HEK293 (cell line): ENCODE results near the gene RNH1.
A peak's percentile ranks its signal among the peaks of the same experiment; 100 is the strongest.

Source experiments
- CTCF ChIA-PET: fragments of 350-600 bp; formaldehyde crosslinking; extraction: SDS; loops from one replicate; lab custom pipeline; 2021; ENCODE audit warnings: antibody characterized with exemption; lab: Yijun Ruan, JAX
- POLR2A ChIA-PET: fragments of 300-600 bp; formaldehyde crosslinking; extraction: SDS; loops from one replicate; lab custom pipeline; 2020; ENCODE audit warnings: antibody characterized with exemption, inconsistent platforms; lab: Yijun Ruan, JAX
- H3K27ac ChIP-seq: fragments of 200-500 bp; sonication (Bioruptor generic); 2 replicates; pipeline ENCODE4 v1.5.1; 2014; ENCODE audit warnings: low read depth, low read length, control low read depth, inconsistent platforms; ENCODE audit errors: extremely low read depth
- H3K36me3 ChIP-seq, 2 experiments: fragments of 200-500 bp in 1 of 2; sonication (Bioruptor generic) in 1 of 2; 1 replicate in 1 of 2; 2 replicates in 1 of 2; pipeline ENCODE4 v1.5.1; 2014 to 2017; ENCODE audit warnings: inconsistent platforms in 2 of 2, low read length in 2 of 2; ENCODE audit not compliant: control insufficient read depth in 2 of 2, insufficient read depth in 1 of 2
- H3K4me1 ChIP-seq: fragments of 200-500 bp; sonication (Bioruptor generic); 2 replicates; pipeline ENCODE4 v1.5.1; 2014; ENCODE audit warnings: mild to moderate bottlenecking, low read length, inconsistent platforms; ENCODE audit not compliant: control insufficient read depth, insufficient read depth
- H3K4me3 ChIP-seq: 2 replicates; pipeline ENCODE4 v1.5.1; 2011; ENCODE audit warnings: low read depth, mild to moderate bottlenecking, control low read depth, low read length, moderate library complexity
- H3K9me3 ChIP-seq: fragments of 200-500 bp; sonication (Bioruptor generic); 2 replicates; pipeline ENCODE4 v1.5.1; 2014; ENCODE audit warnings: low read depth, low read length, inconsistent platforms; ENCODE audit not compliant: control insufficient read depth, insufficient read depth
- EGR2 ChIP-seq: fragments of 450-650 bp; formaldehyde crosslinking; IDR thresholded peaks from 2 replicates; pipeline ENCODE4 v1.5.1; 2016; ENCODE audit warnings: low read depth, missing biosample characterization, missing genetic modification characterization
- KLF16 ChIP-seq: fragments of 450-650 bp; formaldehyde crosslinking; IDR thresholded peaks from 2 replicates; pipeline ENCODE4 v1.5.1; 2017; ENCODE audit warnings: missing biosample characterization, missing genetic modification characterization
- RBAK ChIP-seq: fragments of 450-650 bp; formaldehyde crosslinking; IDR thresholded peaks from 2 replicates; pipeline ENCODE4 v1.5.1; 2016; ENCODE audit warnings: missing biosample characterization, missing genetic modification characterization
- ZNF114 ChIP-seq: fragments of 450-650 bp; formaldehyde crosslinking; IDR thresholded peaks from 2 replicates; pipeline ENCODE4 v1.5.0; 2017; ENCODE audit warnings: missing biosample characterization, missing genetic modification characterization
- ZNF133 ChIP-seq: fragments of 450-650 bp; formaldehyde crosslinking; IDR thresholded peaks from 2 replicates; pipeline ENCODE4 v1.5.1; 2016; ENCODE audit warnings: missing biosample characterization, missing genetic modification characterization
- ZNF202 ChIP-seq: fragments of 450-650 bp; formaldehyde crosslinking; IDR thresholded peaks from 2 replicates; pipeline ENCODE4 v1.5.1; 2016; ENCODE audit warnings: missing biosample characterization, missing genetic modification characterization, borderline replicate concordance
- ZNF248 ChIP-seq: fragments of 450-650 bp; formaldehyde crosslinking; IDR thresholded peaks from 2 replicates; pipeline ENCODE4 v1.5.1; 2017; ENCODE audit warnings: missing biosample characterization, missing genetic modification characterization
- ZNF274 ChIP-seq, 2 experiments: fragments of 200-500 bp in 1 of 2; fragments of 450-650 bp in 1 of 2; sonication (Bioruptor generic) in 1 of 2; formaldehyde crosslinking in 1 of 2; IDR thresholded peaks; 2 replicates each; pipeline versions ENCODE4 v1.5.1 to v1.6.1; 2014 to 2016; ENCODE audit warnings: borderline replicate concordance in 1 of 2, inconsistent platforms in 1 of 2, low read length in 1 of 2, missing biosample characterization in 1 of 2, missing genetic modification characterization in 1 of 2
- ZNF335 ChIP-seq: fragments of 450-650 bp; formaldehyde crosslinking; conservative IDR thresholded peaks from 2 replicates; pipeline ENCODE4 v1.5.1; 2016; ENCODE audit warnings: missing biosample characterization, missing genetic modification characterization
- ZNF501 ChIP-seq: fragments of 450-650 bp; formaldehyde crosslinking; IDR thresholded peaks from 2 replicates; pipeline ENCODE4 v1.5.1; 2016; ENCODE audit warnings: missing biosample characterization, missing genetic modification characterization
- ZNF548 ChIP-seq: fragments of 450-650 bp; formaldehyde crosslinking; IDR thresholded peaks from 2 replicates; pipeline ENCODE4 v1.5.1; 2016; ENCODE audit warnings: missing biosample characterization, missing genetic modification characterization
- ZNF623 ChIP-seq: fragments of 450-650 bp; formaldehyde crosslinking; IDR thresholded peaks from 2 replicates; pipeline ENCODE4 v1.5.1; 2016; ENCODE audit warnings: missing biosample characterization, missing genetic modification characterization
- ZNF670 ChIP-seq: fragments of 450-650 bp; formaldehyde crosslinking; IDR thresholded peaks from 2 replicates; pipeline ENCODE4 v1.5.1; 2016; ENCODE audit warnings: missing biosample characterization, missing genetic modification characterization, low read depth
- ZNF707 ChIP-seq: fragments of 450-650 bp; formaldehyde crosslinking; IDR thresholded peaks from 2 replicates; pipeline ENCODE4 v1.5.1; 2016; ENCODE audit warnings: missing biosample characterization, missing genetic modification characterization
- ZXDB ChIP-seq: fragments of 450-650 bp; formaldehyde crosslinking; IDR thresholded peaks from 2 replicates; pipeline ENCODE4 v1.5.1; 2016; ENCODE audit warnings: missing biosample characterization, missing genetic modification characterization
- TF ChIP-seq, protein P1 (sequence below): fragments of 450-650 bp; formaldehyde crosslinking; IDR thresholded peaks from 2 replicates; pipeline ENCODE4 v1.5.1; 2016; ENCODE audit warnings: missing biosample characterization, missing genetic modification characterization
- TF ChIP-seq, protein P2 (sequence below): fragments of 450-650 bp; IDR thresholded peaks from 2 replicates; pipeline ENCODE4 v1.5.1; 2018; ENCODE audit warnings: missing biosample characterization, mild to moderate bottlenecking, missing genetic modification characterization
- TF ChIP-seq, protein P3 (sequence below): fragments of 450-650 bp; formaldehyde crosslinking; IDR thresholded peaks from 2 replicates; pipeline ENCODE4 v1.5.1; 2016; ENCODE audit warnings: missing biosample characterization, missing genetic modification characterization

RNH1 gene

DNA sequence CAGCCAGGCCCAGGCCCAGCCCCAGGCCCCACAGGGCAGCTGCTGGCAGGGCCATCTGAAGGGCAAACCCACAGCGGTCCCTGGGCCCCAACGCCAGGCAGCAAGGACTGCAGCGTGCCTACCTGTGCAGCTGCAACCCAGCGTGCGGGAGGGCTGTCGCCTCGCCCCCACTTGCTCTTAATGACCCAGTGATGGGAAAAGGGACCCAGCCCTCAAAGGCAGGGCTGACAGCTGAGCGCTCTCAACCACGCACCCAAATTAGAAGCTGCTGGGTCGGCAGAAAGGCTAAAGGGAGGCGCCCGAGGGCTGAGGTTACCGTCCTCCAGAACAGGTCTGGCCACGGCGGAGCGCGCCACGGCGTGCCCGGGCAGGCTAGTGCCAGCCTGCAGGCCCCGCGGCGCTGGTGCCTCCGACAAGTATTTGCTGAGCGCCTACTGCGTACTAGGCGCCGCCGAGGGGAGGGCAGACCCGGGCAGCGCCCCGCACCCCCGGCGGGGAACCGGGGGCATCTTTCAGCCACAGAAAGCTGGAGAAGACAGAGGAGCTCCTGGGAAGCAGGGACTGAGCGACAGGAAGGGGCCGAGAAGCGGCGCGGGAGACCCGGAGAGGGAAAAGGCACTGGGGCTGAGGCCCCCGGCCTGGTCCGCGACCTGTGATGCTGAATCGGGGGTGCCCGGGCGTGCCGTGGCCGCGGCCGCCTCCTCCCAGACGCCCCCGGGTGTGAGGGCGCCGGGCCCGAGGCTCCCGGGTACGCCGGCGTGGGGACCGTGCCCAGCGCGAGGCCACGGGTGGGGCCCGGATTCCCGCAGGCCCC, 27.6 kb upstream of the RNH1 start (continued):
- TF ChIP-seq ZNF202 (tag by site-specific recombination) (no peak), EGR2 (tag by site-specific recombination) (no peak)

DNA sequence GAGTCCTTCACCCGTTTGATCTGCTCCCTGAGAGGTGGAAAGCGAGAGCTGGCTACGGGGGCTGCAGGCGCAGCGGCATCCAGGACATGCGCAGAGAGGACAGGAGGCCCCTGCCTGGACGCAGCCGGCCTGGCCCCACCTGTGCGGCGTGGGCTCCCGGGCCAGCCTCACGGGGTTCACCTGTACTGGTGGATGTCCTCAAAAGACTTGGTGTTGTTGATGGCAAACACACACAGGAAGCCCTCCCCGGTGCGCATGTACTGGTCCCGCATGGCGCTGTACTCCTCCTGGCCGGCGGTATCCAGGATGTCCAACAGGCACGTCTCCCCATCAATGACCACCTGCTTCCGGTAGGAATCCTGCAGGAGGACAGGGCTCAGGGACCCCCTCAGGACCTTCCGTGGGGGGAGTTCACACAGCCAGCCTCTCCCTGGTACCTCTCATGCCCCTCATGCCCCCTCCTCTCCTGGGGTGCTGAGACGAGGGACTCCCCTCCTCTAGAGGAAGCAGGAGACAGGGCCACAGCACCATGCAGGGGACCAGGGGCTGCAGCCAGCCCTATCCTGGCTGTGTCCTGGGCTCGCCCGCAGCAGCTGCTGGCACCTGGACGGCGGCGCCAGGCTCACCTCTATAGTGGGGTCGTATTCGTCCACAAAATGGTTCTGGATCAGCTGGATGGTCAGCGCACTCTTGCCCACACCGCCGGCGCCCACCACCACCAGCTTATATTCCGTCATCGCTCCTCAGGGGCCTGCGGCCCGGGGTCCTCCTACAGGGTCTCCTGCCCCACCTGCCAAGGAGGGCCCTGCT, 26.7 kb upstream of the RNH1 start:
- Histone ChIP-seq H3K36me3 (peaks cover 0 to 49% of the 10 kb centered on the region in 2 experiments; a peak in 1 of 3 replicates), H3K4me3 (peak overlapping the region; percentile 72), H3K9me3 (no peaks in the 10 kb centered on the region), H3K27ac (peak overlapping the region; percentile 83; the same call in 1 of the 2 replicates), H3K4me1 (no peaks in the 10 kb centered on the region)
- CTCF ChIA-PET: interaction anchor here (0.6 to 1.4 kb wide), 3 partner anchors 15 to 257 kb away, joined by 3 to 4 read pairs (median 4); no protein-coding TSS in a partner anchor
- POLR2A ChIA-PET: interaction anchor here (1.0 to 2.7 kb wide), 3 partner anchors 12 to 27 kb away, joined by 3 to 11 read pairs (median 4); partner anchors contain the start of gene RNH1
- TF ChIP-seq ZNF548 (no peak), ZXDB (peak; percentile 87)

DNA sequence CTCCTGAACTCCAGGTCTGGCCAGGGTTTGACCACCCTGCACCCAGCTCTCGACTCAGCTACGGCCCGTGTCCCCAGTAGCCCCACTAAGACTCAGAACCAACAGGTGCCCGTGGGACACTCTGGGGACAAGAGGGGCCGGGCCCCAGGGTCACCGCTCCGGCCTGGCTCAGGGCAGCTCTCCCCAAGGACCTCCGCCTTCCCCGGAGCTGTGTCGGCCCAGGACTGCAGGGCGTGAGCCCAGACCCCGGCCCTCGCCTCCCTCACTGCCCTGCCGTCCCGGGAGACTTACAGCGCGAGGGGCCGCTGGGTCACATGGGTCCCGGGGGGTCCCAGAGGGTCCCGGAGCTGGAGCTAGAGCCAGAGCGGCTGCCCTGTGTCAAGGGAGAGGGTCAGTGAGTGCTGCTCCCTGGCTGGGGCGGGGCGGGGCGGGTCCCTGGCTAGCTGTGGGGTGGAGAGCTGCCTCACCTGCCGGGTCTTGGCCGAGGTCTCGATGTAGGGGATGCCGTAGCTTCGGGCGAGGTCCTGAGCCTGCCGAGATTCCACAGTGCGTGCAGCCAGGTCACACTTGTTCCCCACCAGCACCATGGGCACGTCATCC, 26.0 kb upstream of the RNH1 start:
- Histone ChIP-seq H3K9me3 (no peaks in the 10 kb centered on the region), H3K4me1 (no peaks in the 10 kb centered on the region), H3K27ac (no peak overlapping the region), H3K36me3 (peaks cover 0 to 50% of the 10 kb centered on the region in 2 experiments; a peak in 1 of 3 replicates), H3K4me3 (no peak overlapping the region)
- ChIA-PET CTCF (interaction anchor here (0.6 to 1.1 kb wide), 2 partner anchors 13 to 257 kb away, joined by 3 to 4 read pairs; no protein-coding TSS in a partner anchor), POLR2A (interaction anchor here (0.5 kb wide), 1 partner anchor 280 kb away, joined by 3 read pairs; no protein-coding TSS in a partner anchor)
- TF ChIP-seq ZNF670 (tag by site-specific recombination) (no peak), ZNF501 (no peak), ZNF707 (tag by site-specific recombination) (no peak), ZNF133 (tag by site-specific recombination) (no peak), ZNF274 (IDR thresholded peaks at IDR 0.05; ENCODE audit: low read length) (no peak), ZNF274 (tag by site-specific recombination; IDR thresholded peaks at IDR 0.05; ENCODE audit: borderline replicate concordance) (no peak), ZNF623 (no peak), ZNF248 (tag by site-specific recombination) (no peak), KLF16 (tag by site-specific recombination) (no peak), ZNF114 (tag by site-specific recombination) (no peak), RBAK (tag by site-specific recombination) (no peak), ZNF335 (tag by site-specific recombination) (no peak)
- TF ChIP-seq, protein P1, sequence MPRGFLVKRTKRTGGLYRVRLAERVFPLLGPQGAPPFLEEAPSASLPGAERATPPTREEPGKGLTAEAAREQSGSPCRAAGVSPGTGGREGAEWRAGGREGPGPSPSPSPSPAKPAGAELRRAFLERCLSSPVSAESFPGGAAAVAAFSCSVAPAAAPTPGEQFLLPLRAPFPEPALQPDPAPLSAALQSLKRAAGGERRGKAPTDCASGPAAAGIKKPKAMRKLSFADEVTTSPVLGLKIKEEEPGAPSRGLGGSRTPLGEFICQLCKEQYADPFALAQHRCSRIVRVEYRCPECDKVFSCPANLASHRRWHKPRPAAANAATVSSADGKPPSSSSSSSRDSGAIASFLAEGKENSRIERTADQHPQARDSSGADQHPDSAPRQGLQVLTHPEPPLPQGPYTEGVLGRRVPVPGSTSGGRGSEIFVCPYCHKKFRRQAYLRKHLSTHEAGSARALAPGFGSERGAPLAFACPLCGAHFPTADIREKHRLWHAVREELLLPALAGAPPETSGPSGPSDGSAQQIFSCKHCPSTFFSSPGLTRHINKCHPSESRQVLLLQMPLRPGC: no peak
- TF ChIP-seq, protein P2, sequence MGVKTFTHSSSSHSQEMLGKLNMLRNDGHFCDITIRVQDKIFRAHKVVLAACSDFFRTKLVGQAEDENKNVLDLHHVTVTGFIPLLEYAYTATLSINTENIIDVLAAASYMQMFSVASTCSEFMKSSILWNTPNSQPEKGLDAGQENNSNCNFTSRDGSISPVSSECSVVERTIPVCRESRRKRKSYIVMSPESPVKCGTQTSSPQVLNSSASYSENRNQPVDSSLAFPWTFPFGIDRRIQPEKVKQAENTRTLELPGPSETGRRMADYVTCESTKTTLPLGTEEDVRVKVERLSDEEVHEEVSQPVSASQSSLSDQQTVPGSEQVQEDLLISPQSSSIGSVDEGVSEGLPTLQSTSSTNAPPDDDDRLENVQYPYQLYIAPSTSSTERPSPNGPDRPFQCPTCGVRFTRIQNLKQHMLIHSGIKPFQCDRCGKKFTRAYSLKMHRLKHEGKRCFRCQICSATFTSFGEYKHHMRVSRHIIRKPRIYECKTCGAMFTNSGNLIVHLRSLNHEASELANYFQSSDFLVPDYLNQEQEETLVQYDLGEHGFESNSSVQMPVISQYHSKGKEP (tag by site-specific recombination): no peak
- TF ChIP-seq, protein P3, sequence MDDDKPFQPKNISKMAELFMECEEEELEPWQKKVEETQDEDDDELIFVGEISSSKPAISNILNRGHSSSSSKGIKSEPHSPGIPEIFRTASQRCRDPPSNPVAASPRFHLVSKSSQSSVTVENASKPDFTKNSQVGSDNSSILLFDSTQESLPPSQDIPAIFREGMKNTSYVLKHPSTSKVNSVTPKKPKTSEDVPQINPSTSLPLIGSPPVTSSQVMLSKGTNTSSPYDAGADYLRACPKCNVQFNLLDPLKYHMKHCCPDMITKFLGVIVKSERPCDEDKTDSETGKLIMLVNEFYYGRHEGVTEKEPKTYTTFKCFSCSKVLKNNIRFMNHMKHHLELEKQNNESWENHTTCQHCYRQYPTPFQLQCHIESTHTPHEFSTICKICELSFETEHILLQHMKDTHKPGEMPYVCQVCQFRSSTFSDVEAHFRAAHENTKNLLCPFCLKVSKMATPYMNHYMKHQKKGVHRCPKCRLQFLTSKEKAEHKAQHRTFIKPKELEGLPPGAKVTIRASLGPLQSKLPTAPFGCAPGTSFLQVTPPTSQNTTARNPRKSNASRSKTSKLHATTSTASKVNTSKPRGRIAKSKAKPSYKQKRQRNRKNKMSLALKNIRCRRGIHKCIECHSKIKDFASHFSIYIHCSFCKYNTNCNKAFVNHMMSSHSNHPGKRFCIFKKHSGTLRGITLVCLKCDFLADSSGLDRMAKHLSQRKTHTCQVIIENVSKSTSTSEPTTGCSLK (tag by site-specific recombination): no peak
